GM12872 (cell line): ENCODE data around the gene STAP2.

Source experiments
- TF ChIP-seq, protein P1 (sequence below): IDR thresholded peaks from 3 replicates; pipeline ENCODE4 v1.5.1; 2011; ENCODE audit warnings: low read depth, mild to moderate bottlenecking, low read length, moderate library complexity; ENCODE audit not compliant: insufficient read depth

The STAP2 gene

DNA sequence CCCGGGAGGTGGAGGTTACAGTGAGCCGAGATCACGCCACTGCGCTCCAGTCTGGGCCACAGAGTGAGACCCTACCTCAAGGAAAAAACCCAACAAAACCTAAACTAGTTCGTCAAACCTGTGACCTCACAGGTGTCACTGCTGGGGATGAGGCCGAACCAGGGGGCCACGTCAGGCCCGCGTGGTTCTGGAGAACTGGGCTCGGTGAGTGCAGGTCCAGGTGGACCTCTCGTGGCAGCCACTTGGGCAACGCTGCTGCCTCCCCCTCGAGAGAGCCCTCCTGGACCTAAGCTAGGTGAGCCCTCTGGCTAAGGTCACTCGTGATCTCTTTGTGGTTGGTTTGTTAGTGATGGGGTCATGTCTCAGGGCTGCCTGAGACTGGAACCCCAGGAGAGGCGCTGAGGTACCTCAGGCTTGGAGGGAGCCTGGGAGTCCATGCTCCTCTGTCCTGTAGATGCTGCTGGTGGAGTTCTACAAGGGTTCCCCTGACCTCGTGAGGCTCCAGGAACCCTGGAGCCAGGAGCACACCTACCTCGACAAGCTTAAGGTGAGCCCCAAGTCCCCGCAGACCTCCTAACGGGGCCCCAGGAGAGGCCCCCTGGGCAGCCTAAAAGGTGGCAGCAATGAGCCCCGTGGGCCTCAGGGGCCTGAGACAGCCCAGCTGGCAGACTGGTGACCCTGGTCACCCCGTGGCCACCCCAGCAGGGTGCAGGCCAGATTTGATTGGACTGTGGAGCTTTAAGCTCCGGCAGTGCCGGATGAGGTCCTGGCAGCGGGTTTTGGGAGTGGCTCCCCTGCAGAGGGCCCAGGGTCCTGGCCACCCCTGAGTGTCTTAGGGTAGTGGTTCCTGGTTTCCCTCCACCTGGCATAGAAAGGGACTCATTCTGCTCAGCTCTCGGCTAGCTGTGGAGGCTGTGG lies 20.3 kb upstream of the STAP2 start:
- TF ChIP-seq, protein P1, sequence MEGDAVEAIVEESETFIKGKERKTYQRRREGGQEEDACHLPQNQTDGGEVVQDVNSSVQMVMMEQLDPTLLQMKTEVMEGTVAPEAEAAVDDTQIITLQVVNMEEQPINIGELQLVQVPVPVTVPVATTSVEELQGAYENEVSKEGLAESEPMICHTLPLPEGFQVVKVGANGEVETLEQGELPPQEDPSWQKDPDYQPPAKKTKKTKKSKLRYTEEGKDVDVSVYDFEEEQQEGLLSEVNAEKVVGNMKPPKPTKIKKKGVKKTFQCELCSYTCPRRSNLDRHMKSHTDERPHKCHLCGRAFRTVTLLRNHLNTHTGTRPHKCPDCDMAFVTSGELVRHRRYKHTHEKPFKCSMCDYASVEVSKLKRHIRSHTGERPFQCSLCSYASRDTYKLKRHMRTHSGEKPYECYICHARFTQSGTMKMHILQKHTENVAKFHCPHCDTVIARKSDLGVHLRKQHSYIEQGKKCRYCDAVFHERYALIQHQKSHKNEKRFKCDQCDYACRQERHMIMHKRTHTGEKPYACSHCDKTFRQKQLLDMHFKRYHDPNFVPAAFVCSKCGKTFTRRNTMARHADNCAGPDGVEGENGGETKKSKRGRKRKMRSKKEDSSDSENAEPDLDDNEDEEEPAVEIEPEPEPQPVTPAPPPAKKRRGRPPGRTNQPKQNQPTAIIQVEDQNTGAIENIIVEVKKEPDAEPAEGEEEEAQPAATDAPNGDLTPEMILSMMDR, result no peak

- TF ChIP-seq, protein P1, result no peak
Measured at GRCh38 chr19:4357921-4358326, 19.3 kb upstream of the STAP2 start.

DNA sequence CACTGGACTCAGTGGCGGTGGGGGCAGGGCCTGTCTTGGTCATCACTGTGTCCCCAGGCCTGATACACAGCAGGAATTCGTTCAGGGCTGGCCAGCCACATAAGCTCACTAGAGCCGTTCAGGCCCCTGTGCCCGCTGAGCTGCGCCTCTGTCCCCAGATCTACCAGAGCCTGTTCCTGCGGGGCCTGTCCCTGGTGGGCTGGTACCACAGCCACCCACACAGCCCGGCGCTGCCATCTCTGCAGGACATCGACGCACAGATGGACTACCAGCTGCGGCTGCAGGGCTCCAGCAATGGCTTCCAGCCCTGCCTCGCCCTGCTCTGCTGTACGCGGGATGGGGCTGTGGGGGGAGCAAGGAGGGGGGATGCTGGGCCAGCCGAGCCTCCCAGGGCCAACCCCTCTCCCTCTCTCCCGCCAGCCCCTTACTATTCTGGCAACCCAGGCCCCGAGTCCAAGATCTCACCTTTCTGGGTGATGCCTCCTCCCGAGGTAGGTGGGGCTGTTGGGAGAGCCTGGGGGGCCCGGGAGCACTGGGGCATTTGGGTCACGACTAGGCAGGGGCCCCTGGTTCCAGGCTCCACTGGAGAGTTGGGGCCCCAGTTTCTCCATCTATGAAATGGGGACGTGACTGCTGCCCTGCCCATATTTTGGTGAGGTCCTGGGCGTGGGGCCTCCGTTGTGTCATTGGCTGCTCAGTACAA lies 18.6 kb upstream of the STAP2 start:
- TF ChIP-seq, protein P1, result no peak

GRCh38 chr19:4354897-4355296 lies 16.3 kb upstream of the STAP2 start:
- TF ChIP-seq, protein P1, result no peak

- TF ChIP-seq, protein P1, result no peak
Measured at GRCh38 chr19:4354282-4354681, 15.7 kb upstream of the STAP2 start.

DNA sequence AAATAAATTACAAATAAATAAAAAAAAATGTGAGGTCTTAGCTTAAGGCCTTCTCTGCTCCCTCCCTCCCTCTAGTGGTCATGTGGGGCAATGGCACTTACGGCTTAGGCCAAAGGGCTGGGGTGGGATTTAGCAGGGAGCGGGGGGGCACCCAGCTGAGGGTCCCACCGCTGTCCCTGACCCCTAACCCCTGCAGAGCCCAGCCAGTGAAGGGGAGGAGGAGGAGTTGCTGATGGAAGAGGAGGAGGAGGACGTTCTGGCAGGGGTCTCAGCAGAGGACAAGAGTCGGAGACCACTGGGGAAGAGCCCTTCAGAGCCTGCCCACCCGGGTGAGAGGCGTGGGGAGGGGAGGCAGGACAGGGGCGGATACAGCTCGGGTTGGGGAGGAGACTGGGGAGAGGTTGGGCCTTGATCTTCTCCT lies 14.1 kb upstream of the STAP2 start:
- TF ChIP-seq, protein P1, result peak; percentile 88

GRCh38 chr19:4350726-4351125 lies 12.1 kb upstream of the STAP2 start:
- TF ChIP-seq, protein P1, result no peak
